T-helper 2 cell (primary cell): Measurements from ENCODE around the gene RTN4RL2.

Experiments used
- DNase-seq, 5 experiments: peaks; one replicate each; pipeline versions ENCODE4 v3.0.0 to v3.0.0-alpha.2; 2012 to 2022

RTN4RL2 gene

GRCh38 chr11:57463671-57464538 is 3.6 kb downstream of the RTN4RL2 start:
- DNase-seq = no peak

GRCh38 chr11:57464539-57465181 is 4.3 kb downstream of the RTN4RL2 start:
- DNase-seq = no peak

- no peak for DNase-seq
Measured at GRCh38 chr11:57466680-57467079, 6.4 kb downstream of the RTN4RL2 start.

GRCh38 chr11:57467508-57468157 is 7.3 kb downstream of the RTN4RL2 start:
- no peak for DNase-seq

DNA sequence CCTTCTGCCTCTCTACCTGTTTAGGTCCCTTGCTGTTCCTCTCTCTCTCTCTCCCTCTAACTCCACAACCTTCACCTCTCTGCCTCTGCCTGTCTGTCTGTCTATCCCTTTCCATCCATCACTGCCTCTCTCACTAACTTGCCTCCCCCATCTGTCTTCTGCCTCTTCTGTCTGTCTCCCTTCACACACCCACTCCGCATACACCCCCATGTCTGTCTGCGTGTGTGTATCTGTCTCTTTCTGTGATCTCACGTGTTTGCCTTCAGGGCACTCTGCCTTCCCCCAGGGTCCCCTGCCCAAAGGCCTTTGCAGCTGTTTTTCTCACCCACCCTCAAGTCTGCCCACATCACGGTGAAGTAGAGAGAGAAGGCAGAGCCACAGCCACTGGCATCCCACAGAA is 7.9 kb downstream of the RTN4RL2 start:
- DNase-seq = no peak

- no peak for DNase-seq
Measured at GRCh38 chr11:57469268-57469667, 8.9 kb downstream of the RTN4RL2 start.

DNA sequence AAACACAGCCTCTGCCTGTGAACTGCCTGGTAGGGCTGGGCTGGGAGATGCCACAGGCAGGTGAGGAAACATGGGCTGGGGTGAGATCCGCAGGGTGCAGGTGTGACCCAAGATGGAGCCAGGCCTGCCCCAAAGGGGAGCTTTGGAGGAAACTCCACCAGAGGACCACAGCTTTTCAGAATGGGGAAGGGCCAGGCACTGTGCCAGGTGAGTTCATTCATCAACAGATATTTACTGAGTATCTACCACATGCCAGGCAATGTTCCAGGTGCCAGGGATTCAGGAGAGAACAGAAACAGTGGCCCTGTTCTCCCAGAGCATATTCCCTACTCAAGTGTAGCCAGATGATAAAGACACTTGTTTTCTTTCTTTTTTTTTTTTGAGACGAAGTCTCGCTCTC is 11.2 kb downstream of the RTN4RL2 start:
- DNase-seq = no peak

DNA sequence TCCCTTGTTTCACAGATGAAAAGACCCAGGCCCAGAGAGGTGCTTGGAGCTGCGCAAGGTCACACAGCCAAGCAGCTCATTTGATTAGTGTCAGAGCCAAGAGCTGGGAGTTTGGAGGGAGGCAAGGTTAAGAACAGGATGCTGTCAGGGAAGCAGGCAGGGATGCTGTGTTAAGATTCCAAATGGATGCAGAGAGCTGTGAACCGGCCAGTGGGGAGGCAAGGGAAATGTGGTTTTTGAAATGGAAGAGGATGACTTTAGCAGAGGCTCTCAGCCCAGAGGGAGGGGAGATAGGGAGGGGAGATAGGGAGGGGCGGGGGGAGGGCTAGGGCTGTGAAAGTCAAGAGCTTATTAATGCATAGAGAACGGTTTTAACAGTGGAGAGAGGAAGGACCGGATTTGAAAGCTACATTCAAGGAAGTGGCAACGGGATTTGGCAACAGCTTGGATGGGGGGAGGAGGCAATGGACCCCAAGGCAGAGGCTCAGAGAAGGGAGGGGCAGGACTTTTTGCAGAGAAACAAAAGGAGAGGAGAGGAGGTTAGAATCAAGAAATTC is 13.0 kb downstream of the RTN4RL2 start:
- no peak for DNase-seq

- peak in 2 of 5 experiments; percentile 41 to 46 for DNase-seq
Measured at GRCh38 chr11:57474017-57474802, 13.9 kb downstream of the RTN4RL2 start.

- DNase-seq = no peak
Measured at GRCh38 chr11:57474803-57475115, 14.4 kb downstream of the RTN4RL2 start.

DNA sequence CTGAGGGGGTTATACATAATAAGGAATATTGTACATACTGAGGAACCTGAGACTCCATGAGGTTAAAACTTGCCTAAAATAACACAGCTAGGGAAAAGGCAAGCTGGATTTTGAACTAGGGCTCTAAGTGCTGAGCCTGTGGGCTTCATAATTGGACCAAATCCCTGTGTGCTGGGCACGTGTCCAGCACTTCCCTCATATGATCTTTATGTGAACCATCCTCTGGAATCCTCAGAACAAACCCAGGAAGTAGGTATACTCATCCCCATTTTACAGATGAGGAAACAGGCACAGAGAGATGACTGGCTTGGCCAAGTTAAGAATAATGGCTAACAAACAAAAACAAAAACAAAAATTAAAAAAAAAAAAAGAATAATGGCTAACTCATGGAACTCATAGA is 14.9 kb downstream of the RTN4RL2 start:
- DNase-seq = no peak

- DNase-seq = no peak
Measured at GRCh38 chr11:57475671-57476046, 15.3 kb downstream of the RTN4RL2 start.

DNA sequence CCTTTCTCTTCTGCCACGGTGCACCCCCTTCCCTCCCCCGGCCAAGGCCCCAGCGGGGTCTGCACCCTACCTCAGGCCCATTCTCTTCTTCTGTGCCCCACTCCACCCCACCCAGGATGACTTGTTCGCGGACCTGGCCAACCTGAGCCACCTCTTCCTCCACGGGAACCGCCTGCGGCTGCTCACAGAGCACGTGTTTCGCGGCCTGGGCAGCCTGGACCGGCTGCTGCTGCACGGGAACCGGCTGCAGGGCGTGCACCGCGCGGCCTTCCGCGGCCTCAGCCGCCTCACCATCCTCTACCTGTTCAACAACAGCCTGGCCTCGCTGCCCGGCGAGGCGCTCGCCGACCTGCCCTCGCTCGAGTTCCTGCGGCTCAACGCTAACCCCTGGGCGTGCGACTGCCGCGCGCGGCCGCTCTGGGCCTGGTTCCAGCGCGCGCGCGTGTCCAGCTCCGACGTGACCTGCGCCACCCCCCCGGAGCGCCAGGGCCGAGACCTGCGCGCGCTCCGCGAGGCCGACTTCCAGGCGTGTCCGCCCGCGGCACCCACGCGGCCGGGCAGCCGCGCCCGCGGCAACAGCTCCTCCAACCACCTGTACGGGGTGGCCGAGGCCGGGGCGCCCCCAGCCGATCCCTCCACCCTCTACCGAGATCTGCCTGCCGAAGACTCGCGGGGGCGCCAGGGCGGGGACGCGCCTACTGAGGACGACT is 15.9 kb downstream of the RTN4RL2 start:
- DNase-seq = peak in 2 of 5 experiments; percentile 15 to 16

- DNase-seq = peak in 3 of 5 experiments; percentile 8 to 26 (median 12)
Measured at GRCh38 chr11:57476757-57477506, 16.6 kb downstream of the RTN4RL2 start.

GRCh38 chr11:57477507-57478189 is 17.3 kb downstream of the RTN4RL2 start:
- no peak for DNase-seq

GRCh38 chr11:57479021-57479663 is 18.8 kb downstream of the RTN4RL2 start:
- no peak for DNase-seq

- DNase-seq = no peak
Measured at GRCh38 chr11:57479911-57480310, 19.6 kb downstream of the RTN4RL2 start.

- peak in 3 of 5 experiments; percentile 16 to 70 (median 65) for DNase-seq
Measured at GRCh38 chr11:57480409-57481137, 20.2 kb downstream of the RTN4RL2 start.

- DNase-seq = no peak
Measured at GRCh38 chr11:57481315-57481714, 21.0 kb downstream of the RTN4RL2 start.
